AG04449 (cell line): ENCODE data around the gene ABCB10.

Experiments
- CTCF ChIA-PET: fragments of 350-600 bp; formaldehyde crosslinking; extraction: SDS; loops from one replicate; lab custom pipeline; 2021; ENCODE audit warnings: antibody characterized with exemption; lab: Yijun Ruan, JAX
- POLR2A ChIA-PET: fragments of 400-600, 350-600 bp; formaldehyde crosslinking; extraction: SDS; loops from one replicate; lab custom pipeline; 2020; ENCODE audit warnings: antibody characterized with exemption, inconsistent platforms; lab: Yijun Ruan, JAX
- DNase-seq: peaks from one replicate; pipeline ENCODE4 v3.0.0-alpha.2; 2010; ENCODE audit warnings: low read depth, low spot score
- H3K4me3 ChIP-seq: 2 replicates; pipeline ENCODE4 v1.5.1; 2011; ENCODE audit warnings: low read depth, mild to moderate bottlenecking, control low read depth, low read length
- TF ChIP-seq, protein P1 (sequence below): IDR thresholded peaks from one replicate; pipeline ENCODE4 v1.5.1; 2011; ENCODE audit warnings: mild to moderate bottlenecking, moderate library complexity, low read length, control low read depth, inconsistent platforms; ENCODE audit not compliant: insufficient read depth; ENCODE audit errors: missing control alignments

ABCB10 gene

DNA sequence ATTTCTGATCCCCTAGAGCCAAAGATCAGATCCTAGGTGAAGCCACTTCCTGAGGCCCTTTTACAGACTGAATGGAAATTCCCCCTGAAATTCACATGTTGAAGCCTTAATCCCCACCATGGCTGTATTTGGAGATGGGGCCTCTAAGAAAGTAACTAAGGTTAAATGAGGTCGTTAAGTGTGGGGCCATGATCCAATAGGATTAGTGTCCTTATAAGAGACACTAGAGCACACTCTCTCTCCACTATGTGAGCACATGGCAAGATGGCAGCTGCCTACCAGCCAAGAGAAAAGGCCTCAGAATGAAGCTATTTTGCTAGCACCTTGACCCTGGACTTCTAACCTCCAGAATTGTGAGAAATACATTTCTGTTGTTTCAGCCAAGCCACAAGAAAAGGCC, 13.9 kb downstream of the ABCB10 start:
- CTCF ChIA-PET = interaction anchor here (0.6 to 6.7 kb wide), 2 partner anchors 14 to 29 kb away, joined by 3 to 36 read pairs; partner anchors contain the start of gene ABCB10
- DNase-seq = no peak
- H3K4me3 ChIP-seq = no peak overlapping the region
- TF ChIP-seq, protein P1, sequence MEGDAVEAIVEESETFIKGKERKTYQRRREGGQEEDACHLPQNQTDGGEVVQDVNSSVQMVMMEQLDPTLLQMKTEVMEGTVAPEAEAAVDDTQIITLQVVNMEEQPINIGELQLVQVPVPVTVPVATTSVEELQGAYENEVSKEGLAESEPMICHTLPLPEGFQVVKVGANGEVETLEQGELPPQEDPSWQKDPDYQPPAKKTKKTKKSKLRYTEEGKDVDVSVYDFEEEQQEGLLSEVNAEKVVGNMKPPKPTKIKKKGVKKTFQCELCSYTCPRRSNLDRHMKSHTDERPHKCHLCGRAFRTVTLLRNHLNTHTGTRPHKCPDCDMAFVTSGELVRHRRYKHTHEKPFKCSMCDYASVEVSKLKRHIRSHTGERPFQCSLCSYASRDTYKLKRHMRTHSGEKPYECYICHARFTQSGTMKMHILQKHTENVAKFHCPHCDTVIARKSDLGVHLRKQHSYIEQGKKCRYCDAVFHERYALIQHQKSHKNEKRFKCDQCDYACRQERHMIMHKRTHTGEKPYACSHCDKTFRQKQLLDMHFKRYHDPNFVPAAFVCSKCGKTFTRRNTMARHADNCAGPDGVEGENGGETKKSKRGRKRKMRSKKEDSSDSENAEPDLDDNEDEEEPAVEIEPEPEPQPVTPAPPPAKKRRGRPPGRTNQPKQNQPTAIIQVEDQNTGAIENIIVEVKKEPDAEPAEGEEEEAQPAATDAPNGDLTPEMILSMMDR = no peak
- POLR2A ChIA-PET = no interaction called here

DNA sequence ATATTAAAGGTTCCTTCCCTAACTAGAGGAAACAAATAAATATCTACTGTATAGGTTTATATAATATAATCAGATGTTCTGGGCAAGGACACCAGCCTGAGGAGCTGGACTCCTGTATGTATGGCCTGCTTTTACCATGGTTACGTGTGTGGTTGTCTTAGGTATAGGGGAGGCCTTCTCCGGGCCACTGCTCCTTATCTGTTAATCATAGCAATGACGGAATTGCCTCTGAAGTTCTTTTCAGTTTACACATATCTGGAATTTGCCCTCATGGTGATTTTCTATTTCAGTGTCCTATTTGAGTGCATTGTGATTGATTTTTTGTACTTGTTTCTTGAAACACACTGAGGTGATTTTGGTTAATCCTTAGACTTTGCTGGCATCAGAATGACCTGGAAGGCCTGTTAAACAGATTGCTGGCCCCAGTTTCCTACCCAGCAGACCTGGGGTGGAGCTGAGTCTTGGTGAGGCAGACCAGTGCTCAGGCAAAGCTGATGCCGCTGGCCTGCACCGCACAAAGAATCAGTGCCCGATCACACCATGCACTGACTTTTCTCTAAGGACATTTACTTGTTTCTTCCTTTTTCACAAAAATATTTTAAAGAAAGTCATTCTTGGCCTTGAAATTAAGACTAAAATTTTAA, 18.5 kb downstream of the ABCB10 start:
- CTCF ChIA-PET = interaction anchor here (1.0 to 1.7 kb wide), 3 partner anchors 13 to 25 kb away, joined by 3 to 5 read pairs (median 5); partner anchors contain the start of gene ABCB10
- H3K4me3 ChIP-seq = no peak overlapping the region
- TF ChIP-seq, protein P1 = no peak
- no peak for DNase-seq
- POLR2A ChIA-PET = no interaction called here

DNA sequence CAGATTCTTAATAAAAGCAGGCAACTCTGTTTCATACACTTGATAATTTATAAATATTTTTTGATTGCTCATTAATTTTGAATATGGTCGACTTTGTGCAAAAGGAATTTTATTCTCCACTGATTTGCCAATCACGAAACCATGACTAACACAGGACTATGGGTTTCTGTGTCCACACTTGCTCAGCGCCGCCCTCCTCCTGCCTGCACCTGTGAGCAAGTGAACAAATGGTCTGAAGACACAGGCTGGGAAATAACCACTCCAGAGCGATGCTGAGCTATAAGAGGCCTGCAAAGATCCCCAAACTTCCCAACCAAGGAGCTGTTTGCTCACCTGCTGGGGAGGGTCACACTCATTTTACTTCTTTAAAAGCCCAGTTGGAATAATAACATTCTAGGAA, 19.6 kb downstream of the ABCB10 start:
- no peak overlapping the region for H3K4me3 ChIP-seq
- ChIA-PET POLR2A (no interaction called here), CTCF (interaction anchor here (1.3 kb wide), 1 partner anchor 11 kb away, joined by 3 read pairs; no protein-coding TSS in a partner anchor)
- no peak for DNase-seq
- TF ChIP-seq, protein P1 = no peak

DNA sequence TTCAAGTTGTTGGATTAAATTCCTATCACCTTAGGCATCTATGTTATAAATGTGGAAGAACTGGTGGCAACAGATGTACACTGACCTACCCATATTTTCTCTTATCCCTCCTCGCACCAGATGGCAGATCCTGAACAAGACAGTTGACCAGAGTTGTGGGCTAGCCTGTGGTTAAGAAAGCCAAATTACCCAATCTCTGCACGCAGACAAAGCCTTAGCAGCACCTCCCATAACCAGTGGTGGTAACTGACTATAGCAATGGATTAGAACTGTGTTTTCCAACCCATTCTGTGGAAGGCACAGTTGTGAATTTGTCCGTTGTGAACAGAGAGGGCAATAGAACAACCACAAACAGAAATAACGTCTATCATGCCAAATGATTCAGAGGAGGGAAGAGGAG, 20.6 kb downstream of the ABCB10 start:
- CTCF ChIA-PET = no interaction called here
- POLR2A ChIA-PET = no interaction called here

DNA sequence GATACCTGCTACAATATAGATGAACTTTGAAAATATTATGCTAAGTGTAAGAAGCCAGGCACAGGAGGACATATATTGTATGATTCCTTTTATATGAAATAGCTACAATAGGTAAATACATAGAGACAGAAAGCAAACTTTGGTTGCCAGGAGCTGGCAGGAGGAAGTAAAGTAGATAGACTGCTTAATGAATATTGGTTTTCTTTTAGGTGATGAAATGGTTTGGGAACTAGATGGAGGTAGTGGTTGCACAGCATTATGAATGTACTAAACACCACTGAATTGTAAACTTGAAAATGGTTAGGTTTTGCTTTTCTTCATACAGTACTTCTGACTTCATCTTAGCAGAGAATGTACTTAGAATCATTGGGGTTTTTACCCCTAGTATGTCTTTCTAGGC, 21.5 kb downstream of the ABCB10 start:
- POLR2A ChIA-PET = no interaction called here
- CTCF ChIA-PET = interaction anchor here (1.6 kb wide), 1 partner anchor 22 kb away, joined by 7 read pairs; no protein-coding TSS in a partner anchor

More for the DNA sequence above, 20.6 kb downstream of the ABCB10 start:
- DNase-seq = no peak
- TF ChIP-seq, protein P1 = no peak
- H3K4me3 ChIP-seq = no peak overlapping the region

DNA sequence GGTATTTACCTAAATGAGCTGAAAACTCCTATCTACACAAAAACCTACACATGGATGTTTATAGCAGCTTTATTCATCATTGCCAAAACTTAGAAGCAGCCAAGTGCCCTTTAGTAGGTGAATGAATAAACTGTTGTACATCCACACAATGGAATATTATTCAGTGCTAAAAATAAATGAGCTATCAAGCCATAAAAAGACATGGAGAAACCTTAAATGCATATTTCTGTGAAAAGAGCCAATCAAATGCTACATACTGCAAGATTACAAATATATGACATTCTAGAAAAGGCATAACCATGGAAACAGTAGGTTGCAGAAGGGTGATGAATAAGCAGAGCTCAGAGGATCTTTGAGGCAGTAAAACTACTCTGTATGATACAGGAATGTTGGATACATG, 23.3 kb downstream of the ABCB10 start:
- TF ChIP-seq, protein P1 = no peak
- DNase-seq = no peak
- no peak overlapping the region for H3K4me3 ChIP-seq
- CTCF ChIA-PET = interaction anchor here (0.8 to 2.4 kb wide), 3 partner anchors 11 to 26 kb away, joined by 3 to 15 read pairs (median 4); no protein-coding TSS in a partner anchor
- POLR2A ChIA-PET = interaction anchor here (1.4 kb wide), 1 partner anchor 27 kb away, joined by 3 read pairs; no protein-coding TSS in a partner anchor

More for the DNA sequence above, 21.5 kb downstream of the ABCB10 start:
- TF ChIP-seq, protein P1 = no peak
- H3K4me3 ChIP-seq = no peak overlapping the region
- DNase-seq = no peak
